GM19238 (cell line): Measurements from ENCODE around the gene TPM1.
"Not testable (repeated sequence)": the region's sequence is repeated elsewhere in the genome, so short reads cannot be mapped to it uniquely, and the experiment has no call there.

ENCODE experiments used
- DNase-seq: peaks from one replicate; pipeline ENCODE4 v3.0.0; 2011; ENCODE audit warnings: low spot score; ENCODE audit not compliant: insufficient read length

The TPM1 gene

DNA sequence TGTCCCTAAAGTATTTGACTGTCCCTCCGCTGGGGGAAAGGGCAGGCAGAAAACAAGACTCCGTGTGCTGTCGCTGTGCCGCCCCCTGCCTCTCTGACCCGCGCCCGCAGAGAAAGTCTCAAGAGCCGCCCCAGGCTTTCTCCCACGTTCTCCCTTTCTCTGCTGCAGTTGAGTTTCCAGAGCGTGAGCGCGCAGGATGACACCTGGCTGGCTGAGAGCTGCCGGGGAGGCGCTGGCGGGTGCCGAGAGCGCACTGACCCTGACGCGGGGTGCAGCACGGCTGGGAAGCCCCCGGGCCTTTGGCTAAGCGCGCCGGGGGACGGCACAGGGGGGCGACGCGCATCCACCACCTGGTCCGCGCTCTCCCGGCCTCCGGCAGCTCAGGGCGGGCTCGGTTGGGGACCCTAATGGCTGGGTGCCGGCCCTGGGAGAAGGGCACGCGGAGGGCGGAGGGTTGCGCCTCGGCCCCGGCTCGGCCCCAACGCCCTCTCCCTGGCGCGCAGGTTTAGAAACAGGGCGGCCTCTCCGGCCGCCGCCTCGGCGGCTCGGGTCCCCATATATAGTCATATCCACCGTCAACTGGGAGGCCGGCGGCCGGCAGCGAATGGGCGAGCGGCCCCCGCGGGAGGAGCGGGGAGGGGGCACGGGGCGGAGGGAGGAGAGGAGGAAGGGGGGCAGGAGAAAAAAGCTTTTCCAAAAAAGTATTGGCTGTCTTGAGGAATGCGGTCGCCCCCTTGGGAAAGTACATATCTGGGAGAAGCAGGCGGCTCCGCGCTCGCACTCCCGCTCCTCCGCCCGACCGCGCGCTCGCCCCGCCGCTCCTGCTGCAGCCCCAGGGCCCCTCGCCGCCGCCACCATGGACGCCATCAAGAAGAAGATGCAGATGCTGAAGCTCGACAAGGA lies at the start of gene TPM1:
Gene TPM1 (plus strand): TSS at position 774 of the 903 bp plus-strand sequence. CDS start 83 bp downstream, at position 857.
- no peak for DNase-seq

DNA sequence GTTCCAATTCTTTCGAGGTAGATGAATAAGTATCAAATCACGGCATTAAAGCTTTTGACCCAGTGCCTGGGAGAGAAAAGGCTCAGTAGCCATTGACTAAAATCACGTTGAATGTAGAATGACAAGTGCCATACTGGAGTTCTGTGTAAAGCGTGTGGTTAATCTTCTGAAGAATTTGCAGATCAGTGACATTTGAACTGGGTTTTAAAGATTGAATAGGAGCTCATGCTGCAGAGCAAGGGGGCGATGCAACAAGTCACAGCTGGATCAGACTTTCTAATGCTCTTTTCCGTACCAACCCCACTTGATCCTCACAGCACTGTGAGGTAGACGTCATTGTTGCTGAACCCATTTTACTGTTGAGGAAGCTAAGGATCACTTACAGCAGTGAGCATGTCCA lies 49.5 kb upstream of the TPM1 start:
- DNase-seq, result no peak

DNA sequence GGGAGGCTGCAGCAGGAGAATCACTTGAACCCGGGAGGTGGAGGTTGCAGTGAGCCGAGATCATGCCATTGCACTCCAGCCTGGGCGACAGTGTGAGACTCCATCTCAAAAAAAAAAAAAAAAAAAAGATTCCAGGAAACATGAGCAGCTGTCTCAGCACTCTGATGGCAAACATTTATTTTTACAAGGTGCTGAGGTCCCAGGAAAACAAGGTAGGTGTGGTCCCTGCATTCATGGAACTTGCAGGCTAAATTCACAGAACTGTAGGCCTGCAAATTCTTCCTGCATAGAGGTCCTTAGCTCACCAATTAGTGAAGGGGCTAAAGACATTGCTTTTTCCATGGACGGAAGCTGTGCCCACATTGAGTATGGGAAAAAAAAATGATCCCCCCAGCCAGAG lies 48.9 kb upstream of the TPM1 start:
- not testable (repeated sequence) for DNase-seq

DNA sequence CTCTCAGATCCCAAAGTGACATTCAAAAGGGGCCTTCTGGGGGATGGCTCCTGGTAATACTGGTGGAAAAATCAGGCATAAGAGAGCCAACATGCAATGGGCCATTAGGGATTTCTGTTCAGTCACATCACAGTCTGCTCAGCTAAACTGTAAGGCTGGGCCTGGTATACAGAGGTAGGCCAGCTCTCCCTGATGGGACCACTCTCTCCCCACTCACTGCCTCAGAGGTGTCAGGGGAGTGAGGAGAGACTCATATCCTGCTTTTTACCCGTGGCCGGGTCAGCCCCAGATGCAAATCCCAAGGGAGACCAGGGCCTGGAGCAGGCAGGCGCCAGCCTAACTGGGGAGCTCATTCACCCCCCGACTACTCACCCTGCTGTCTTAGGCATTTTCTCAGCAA lies 48.1 kb upstream of the TPM1 start:
- no peak for DNase-seq

DNA sequence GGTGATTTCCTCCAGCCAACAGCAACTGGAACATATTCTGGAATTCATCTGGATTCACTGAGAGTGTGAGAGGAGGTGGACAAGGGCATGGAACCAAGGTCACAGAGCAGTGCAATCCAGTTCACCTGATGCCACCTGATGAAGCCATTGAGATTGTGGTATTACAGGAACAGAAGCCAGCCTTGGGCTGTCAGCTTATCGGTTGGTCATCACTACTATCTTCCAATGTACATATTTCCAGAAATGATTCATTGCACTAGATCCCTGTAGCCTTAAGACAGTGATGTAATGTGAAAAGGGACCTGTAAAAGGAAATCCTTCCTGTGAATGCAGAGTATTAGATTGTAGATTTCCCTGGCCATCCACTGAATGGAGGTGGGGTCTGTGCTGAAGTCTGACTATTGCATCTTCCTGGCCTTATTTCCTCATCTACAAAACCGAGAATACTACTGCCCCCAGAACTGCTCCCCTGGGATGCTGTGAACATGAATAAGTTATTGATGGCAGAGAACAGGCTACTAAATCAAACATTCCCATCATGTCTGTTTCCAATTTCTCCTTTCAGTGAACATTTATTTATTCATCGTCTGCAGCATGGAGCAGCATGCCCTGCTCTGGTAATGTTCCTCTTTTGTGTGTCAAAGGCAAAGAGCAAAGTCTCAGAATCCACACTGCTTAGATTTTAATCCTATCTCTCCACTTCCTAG lies 47.4 kb upstream of the TPM1 start:
- no peak for DNase-seq

DNA sequence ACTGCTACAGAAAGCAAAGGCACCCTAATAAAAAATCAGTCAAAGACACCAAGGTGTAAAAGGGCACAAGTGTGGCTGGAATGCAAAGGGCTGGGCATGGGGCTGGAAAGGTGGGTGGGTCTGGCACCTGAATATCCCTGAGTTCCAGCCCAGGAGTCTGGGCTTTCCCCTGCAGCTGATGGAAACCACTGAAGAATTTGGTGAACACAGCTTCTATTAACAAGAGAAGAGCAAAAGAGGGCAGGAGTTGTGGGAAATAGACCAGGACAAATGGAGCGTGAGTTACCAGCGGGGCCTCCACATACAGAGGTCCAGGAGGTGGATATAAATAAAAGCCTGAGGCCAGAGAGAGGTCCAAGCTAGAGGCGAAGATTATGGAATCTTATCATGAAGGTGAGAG lies 45.1 kb upstream of the TPM1 start:
- DNase-seq, result no peak

DNA sequence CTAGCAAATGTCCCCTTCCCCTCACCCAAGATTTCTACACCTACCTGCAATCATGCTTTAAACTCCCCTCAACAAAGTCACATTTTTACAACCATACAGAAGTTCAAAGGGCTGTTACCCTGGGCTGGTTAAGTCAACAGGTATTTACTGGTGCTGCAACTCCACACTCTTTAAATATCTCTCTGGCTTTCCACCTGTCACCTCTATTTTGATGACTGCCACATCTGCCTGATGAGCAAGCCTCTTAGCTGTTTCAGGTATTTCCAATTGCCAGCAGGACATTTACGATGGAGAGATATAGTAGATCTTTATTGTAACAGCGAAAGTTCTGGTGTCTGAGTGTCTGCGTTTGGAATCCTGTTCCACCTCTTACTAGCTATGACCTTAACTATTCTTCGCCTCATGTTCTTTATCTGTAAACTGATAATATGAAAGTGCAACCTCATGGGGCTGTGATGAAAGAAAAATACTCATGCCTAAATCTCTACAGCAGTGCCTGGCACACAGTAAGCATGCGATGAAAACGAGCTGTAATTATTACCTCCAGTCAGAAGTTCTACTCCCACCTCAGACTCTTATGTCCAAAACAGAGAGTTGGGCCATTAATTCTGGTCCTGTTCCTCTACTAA lies 44.2 kb upstream of the TPM1 start:
- DNase-seq, result no peak

DNA sequence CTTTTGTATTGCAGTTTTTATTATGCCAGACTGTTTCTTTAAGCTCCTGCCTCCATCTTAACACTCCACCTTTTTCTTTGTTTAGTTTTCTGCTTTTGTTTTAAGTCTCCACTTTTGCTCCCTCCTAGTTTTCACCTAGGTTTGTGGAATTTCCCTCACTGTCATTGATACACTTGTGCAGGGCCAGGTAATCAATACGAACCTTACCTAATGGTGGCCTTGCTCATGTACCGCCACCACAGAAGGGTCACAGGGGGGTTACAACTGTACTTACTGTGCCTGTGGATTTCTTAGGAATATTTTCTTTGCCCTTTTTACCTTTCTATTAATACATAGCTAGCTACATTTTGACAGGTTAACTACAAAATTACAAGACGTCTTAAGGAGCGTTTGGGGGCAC lies 43.4 kb upstream of the TPM1 start:
- no peak for DNase-seq

DNA sequence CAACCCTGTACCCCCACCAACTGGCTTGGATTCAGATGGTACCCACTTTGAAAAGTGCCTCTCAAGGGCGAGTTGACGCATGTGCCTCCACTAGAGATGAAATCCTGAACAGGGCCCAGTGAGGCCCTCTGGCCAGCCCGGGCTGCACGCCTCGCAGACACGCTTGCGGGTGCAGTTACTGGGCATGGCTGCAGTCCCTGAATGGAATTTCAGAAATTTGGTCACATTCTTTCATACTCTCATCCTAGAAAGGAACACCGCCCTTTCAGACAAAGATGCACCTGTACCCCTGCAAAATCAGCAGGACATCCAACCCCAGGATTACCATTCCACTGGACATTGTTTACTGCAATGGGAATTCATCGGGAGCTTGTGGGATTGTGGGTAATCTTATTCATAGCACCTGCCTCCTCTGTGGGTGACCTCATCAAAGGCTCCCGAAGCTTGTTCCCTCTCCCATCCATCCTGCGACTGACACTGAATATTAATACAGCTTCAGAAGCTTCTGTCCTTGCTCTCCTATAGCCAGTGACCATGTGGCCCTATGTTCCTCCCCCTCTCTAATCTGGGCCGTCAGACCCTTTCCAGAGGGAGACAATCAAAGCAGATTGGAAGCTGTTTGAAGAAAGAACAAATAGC lies 42.5 kb upstream of the TPM1 start:
- DNase-seq, result no peak

DNA sequence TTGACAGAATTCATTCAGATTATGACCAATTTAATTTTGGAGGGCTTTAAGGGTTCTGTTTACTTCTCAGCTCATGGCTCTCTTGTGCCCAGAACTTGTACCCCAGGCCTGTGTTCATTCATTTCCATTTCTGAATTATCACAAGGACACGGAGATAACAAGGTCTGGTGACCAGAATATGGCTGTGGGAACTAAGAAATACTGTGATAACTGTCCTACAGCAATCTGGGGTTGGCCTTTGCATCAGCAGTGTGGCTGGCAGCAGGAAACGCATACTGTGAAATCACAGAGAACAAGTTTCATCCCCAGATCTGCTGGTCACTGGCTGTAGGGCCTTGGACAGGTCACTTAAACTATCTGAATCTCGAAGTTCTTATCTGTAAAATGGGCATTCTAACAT lies 41.8 kb upstream of the TPM1 start:
- no peak for DNase-seq

DNA sequence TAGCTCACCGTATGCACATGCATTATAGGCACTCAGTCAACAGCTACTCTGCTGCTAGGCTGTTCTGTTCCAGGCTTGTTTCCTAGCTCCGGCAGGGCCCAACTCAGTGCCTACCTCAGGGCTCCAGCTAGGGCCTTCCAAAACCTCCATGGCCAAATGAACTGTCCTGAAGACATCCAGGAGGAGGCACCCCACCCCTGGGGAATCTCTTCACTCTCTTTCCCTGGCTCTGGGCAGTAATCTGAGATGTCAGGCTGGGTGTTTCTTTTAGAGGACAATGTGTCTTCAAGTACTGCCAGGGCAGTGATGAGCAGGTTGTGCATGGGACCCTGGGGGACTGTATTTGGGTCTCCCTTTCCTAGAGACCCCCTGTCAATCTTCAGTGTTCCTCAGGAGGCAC lies 38.3 kb upstream of the TPM1 start:
- DNase-seq, result no peak

DNA sequence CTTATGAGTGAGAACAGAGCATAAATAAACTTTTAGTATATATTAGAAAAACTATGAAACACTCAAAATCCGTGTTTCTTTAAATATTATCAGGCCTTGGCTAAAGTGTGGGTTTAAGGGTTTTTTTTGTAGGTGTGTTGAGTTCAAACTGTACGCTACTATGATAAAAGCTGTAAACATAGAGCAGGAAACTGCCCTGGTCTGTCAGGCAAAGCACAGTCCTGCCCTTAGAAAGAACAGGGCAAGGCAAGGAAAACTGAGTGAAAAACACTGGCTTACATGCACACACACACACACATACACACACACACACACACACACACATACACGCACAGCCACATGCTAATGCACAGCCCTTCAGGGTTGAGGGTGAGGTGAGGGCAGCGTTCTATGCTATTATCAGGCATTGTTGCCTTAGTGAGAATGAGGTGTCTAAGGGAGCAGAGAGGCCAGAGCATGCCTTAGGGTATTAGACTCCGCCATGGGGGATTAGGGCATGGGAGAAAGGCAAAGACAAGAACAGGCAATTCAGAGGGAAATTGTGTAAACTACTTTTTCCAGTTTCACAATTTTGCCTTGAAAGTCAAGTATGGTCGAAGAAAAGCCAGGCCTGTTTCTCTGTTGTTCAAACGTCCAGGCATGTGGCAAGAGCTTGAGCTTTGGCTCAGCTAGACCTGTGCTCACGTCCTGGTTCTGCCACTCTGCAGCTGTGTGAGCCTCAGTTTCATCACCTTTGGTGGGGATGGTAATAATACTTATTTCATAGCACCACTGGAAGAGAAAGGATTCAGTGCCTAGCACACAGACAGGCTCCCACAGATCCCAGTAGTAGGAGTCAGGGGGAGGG lies 36.3 kb upstream of the TPM1 start:
- no peak for DNase-seq

DNA sequence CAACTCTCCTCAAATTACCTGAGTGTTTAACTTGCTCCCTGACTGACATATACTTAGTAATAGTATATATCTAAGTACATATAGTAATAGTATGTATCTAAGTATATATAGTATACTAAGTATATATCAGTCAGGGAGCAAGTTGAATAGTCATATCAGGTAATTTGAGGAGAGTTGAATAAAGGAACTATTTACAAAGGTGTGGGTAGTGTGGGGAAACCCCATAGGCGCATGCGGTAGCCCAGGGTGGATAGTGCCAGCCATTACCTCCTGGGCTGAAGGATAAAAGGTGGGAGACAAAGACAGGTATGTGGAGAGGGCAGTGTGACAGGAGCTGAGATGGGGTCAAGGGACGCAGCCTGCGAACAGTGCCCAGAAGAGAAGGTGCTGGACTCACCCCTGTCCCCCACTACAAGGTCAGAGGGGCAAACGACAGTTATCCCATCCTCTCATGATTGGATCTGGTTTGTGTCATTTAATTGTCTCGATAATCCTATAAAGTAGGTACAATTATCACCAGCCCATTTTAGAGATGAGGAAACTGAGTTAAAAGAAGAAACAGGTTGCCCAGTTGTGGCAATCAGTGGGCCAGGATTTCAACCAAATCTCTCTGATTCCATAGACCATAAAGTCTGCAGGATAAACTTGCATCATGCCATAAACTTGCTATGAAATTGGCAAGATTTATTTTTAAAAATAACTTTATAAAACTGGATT lies 34.1 kb upstream of the TPM1 start:
- no peak for DNase-seq

DNA sequence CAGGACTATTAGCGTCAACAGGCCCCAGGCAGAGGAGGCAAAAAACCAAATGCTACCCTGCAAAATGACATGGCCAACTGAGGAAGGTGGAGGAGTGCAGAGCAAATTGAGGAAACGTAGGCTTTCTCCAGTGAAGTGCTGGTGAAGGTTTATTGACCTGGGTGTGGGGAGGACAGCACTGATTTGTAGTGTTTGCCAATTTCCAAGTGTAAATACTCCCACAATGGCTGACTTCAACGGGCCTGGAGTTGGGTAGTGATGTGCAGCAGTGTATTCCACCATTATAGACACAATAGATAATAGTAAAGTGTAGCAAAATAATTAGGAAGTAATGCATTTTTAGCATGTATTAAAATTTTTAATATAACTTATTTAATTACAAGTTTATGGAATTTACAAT lies 32.2 kb upstream of the TPM1 start:
- DNase-seq, result no peak

DNA sequence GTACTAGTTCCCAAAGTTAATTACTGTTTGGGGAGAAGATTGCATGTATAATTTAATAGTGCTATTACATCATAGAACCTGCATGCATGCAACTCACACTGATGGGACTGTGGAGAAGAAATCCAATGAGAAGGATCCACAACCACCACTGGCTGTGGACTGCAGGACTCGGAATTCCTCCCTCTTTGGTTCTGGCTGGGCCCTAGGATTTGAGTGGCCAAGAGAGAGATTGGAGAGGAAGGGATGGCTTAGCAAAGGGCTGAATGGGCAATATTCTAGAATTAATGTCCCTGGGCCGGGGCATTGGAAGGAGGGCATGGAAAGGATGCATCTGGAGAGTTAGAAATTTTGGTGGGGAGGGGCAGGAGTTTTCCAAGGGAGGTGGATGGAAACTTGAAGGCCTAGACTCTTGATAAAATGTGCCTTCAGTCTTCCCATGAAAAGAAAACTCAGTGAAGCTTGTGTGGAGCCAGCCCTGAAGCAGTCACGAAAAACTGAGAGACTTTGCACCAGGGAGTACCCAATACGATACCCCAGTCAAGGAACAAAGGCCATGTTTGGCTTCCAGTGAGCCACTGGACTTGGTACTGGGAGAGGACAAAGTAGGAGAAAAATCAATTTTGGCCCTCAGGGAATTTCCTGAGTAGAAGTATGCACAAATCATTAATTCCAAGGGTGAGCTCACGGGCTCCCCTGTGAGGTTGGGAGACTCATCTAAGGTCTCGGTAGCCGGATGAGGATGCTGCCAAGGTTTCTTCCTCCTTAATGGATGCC lies 31.4 kb upstream of the TPM1 start:
- DNase-seq, result no peak

DNA sequence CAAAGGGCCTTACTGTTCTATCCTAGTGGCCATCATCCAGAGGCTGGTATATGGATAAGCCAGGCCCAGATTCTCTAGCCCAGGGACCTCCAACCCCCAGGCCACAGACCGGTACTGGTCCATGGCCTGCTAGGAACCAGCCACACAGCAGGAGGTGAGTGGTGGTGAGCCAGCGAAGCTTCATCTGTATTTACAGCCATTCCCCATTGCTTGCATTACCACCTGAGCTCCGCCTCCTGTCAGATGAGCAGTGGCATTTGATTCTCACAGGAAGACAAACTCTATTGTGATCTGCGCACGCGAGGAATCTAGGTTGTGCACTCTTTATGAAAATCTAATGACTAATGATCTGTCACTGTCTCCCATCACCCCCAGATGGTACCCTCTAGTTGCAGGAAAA lies 30.1 kb upstream of the TPM1 start:
- no peak for DNase-seq

DNA sequence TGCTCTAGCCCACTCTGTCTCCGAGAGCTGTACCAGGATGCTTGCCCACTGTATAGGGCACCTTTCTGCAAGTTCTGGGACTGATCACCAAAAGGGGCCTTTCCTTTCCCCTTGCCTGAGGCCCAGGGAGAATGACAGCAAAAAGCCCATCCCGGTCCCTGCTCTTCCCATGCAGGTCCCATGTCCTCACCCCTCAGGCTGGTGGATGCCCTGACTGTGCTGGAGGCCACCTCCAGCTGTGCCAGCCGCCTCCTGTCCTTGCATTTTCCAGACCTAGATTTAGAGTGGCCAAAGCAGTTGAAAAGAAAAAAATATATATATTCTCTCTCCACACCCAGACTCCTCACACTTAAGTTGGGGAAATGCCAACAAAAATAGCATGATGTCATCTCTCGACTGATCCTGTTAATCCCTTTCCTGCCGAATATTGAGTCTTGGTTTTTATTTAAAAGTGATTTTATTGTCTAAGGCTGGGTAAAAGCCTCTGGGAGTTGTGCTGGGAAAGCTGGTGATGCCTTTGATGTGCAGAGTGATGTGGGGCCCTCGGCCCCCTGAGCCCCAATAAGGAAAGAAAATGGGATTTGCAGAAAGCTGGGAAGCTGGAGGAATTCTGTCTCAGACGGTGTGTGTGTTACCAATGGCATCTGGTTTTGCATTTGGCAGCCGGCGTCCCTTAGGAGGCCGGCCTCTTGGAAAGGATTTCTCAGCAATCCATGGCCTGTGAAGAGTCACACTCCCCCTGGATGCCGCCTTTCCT lies 29.3 kb upstream of the TPM1 start:
- DNase-seq, result no peak

DNA sequence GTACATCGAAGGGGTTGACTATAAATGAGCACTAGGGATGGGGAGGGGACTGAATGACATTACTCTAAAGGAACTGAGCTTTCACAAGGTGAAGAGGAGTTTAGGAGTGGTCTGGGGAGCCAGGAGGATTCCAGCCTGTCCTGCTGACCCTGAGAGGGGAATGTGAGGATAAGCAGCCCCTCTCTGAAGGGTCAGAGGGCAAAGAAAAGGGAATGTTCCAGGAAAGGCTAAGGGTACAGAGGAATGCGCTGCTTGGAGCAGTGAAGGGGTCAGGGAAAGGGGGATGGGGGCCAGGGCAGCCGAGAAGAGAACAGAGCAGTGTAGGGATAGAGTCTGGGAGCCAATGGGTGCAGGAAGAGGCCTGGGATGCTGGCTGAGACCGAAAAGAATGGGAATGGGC lies 28.0 kb upstream of the TPM1 start:
- no peak for DNase-seq

DNA sequence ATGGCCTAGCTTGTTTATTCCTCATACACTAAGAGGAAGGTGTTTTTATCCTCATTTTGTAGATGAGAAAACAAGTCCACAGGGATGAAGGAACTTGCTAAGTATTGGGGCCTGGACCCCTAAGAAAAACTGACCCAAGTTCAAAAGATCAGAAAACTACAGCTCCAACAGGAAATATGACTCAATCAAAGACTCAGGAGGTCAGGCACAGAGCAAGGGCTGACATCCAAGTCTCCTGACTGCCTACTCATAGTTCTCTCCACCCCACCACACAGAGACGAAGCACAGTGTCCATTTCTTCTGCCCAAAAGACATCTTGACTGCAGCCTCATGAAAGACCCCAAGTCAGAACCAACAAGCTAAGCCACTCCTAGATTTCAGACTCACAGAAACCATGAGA lies 26.9 kb upstream of the TPM1 start:
- no peak for DNase-seq
